Ishikawa (cell line): ENCODE results near the gene SLC23A2.

Experiments used
- CREB1 ChIP-seq: IDR thresholded peaks from 2 replicates; pipeline ENCODE4 v1.6.1; 2012; ENCODE audit warnings: low read depth
- EGR1 ChIP-seq: IDR thresholded peaks from 2 replicates; pipeline ENCODE4 v1.6.1; 2012
- EP300 ChIP-seq: IDR thresholded peaks from 2 replicates; pipeline ENCODE4 v1.6.1; 2012; ENCODE audit warnings: borderline replicate concordance
- MAX ChIP-seq: IDR thresholded peaks from 2 replicates; pipeline ENCODE4 v1.6.1; 2012
- RAD21 ChIP-seq: IDR thresholded peaks from 2 replicates; pipeline ENCODE4 v1.6.1; 2012; ENCODE audit warnings: low read depth
- REST ChIP-seq: IDR thresholded peaks from 2 replicates; pipeline ENCODE4 v1.6.1; 2012; ENCODE audit warnings: low read depth, mild to moderate bottlenecking
- TAF1 ChIP-seq: IDR thresholded peaks from 2 replicates; pipeline ENCODE4 v1.6.1; 2012; ENCODE audit warnings: low read depth, mild to moderate bottlenecking
- TCF12 ChIP-seq: IDR thresholded peaks from 2 replicates; pipeline ENCODE4 v1.6.1; 2012; ENCODE audit warnings: low read depth
- TEAD4 ChIP-seq: IDR thresholded peaks from 2 replicates; pipeline ENCODE4 v1.6.1; 2012
- USF1 ChIP-seq: IDR thresholded peaks from 2 replicates; pipeline ENCODE4 v1.6.1; 2012
- YY1 ChIP-seq: IDR thresholded peaks from 2 replicates; pipeline ENCODE4 v1.6.1; 2012; ENCODE audit warnings: low read depth
- ZBTB7A ChIP-seq: IDR thresholded peaks from 2 replicates; pipeline ENCODE4 v1.6.1; 2012; ENCODE audit warnings: low read depth

GRCh38 chr20:4838526-4838925 is 162.8 kb downstream of the SLC23A2 start:
- no peak for TF ChIP-seq YY1
- TF ChIP-seq RAD21 = no peak
- no peak for TF ChIP-seq EP300
- no peak for TF ChIP-seq TAF1
- no peak for TF ChIP-seq CREB1
- no peak for TF ChIP-seq REST
- TF ChIP-seq EGR1 = no peak
- no peak for TF ChIP-seq USF1
- no peak for TF ChIP-seq TCF12
- TF ChIP-seq TEAD4 = no peak
- no peak for TF ChIP-seq ZBTB7A
- no peak for TF ChIP-seq MAX
